Stimulated activated CD8-positive, alpha-beta memory T cell treated with anti-CD3 and anti-CD28 coated beads, Interleukin-7, amount 100 ng/mL, for 4 hours (primary cell): Measurements from ENCODE around the gene PDE4D.

Experiments
- DNase-seq, 2 donors: peaks; one replicate each; pipeline ENCODE4 v3.0.0-alpha.2; 2020; ENCODE audit warnings: low read depth in 2 of 2

PDE4D gene

GRCh38 chr5:59741599-59741998, 151.9 kb downstream of the PDE4D start:
- no peak for DNase-seq

- DNase-seq, result no peak
Observed at GRCh38 chr5:59738024-59738423, 155.5 kb downstream of the PDE4D start.

DNA sequence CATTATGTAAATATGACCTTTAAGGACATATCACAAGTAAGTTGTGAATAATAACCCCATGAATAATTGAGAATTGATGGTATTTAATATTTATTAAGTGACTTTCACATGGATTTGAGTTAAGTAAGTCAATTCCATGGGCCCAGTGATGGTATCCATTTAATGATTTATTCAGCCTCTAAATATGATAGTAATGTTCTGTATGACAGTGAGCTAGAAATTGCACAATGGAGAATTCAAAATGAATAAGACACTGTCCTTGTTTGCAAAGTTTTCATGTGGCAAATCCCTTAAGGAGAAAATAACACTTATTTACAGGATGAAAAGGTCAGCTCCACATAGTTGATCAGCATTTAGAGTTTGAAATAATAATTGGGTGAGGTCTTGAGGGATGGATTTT, 160.7 kb downstream of the PDE4D start:
- DNase-seq, result no peak

- no peak for DNase-seq
Observed at GRCh38 chr5:59732301-59732700, 161.2 kb downstream of the PDE4D start.

GRCh38 chr5:59731809-59732208, 161.7 kb downstream of the PDE4D start:
- DNase-seq, result no peak

GRCh38 chr5:59729820-59730219, 163.7 kb downstream of the PDE4D start:
- DNase-seq, result no peak

- DNase-seq, result no peak
Observed at GRCh38 chr5:59729357-59729756, 164.2 kb downstream of the PDE4D start.

DNA sequence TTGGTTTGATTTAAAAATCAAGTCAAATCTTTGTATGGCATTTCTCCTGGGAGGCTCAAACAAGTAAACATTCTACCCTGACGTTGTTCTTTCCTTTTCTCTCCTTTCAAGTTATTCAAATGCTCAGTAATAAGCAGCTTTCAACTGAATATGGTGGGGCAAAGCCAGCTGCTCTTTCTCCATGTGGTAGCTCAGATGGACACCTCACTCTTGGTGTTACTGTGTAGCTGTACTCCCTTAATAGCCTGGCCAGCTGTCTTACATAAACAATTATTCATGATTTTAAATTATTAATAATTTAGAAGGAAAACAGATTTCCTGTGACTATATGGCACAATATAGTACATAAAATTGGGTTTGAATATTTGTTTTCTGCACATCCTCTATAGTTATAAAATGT, 165.2 kb downstream of the PDE4D start:
- DNase-seq, result no peak

DNA sequence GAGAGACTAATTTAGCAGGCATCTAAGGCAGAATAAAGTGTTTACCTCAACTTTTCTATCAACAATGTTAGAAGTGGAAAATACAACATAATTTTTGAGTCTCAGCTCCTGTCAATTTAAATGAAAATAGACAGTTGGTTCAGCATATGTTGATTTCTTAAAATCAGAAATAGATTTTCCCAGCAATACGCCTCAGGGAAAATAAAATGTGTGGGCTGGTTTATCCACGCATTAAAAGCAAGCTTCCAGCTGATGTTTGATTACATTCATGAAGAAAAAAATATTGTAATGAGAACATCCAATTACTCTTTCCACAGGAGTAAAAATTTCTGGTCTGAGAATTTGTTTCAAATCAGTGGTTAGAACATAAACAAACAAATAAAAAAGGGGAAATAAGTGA, 166.3 kb downstream of the PDE4D start:
- DNase-seq, result no peak

DNA sequence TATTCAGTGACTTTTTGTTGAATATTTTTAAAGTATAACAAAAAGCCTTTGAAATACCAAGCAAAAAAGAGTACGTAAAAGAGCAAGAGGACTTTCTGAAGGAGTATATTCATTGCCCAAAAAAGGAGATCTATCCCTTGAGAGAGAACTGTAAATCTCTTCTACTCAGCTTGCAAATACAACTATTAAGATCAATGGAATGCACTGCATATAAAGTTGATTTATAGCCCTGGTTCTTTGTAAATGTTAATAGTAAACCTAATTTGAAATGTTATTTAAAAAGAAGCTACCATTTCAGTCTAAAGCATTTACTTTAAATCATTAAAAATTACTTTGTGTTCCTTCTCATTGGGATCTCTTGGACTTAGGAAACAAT, 168.1 kb downstream of the PDE4D start:
- DNase-seq, result no peak

- no peak for DNase-seq
Observed at GRCh38 chr5:59724482-59725391, 168.8 kb downstream of the PDE4D start.

- no peak for DNase-seq
Observed at GRCh38 chr5:59722874-59723273, 170.7 kb downstream of the PDE4D start.

DNA sequence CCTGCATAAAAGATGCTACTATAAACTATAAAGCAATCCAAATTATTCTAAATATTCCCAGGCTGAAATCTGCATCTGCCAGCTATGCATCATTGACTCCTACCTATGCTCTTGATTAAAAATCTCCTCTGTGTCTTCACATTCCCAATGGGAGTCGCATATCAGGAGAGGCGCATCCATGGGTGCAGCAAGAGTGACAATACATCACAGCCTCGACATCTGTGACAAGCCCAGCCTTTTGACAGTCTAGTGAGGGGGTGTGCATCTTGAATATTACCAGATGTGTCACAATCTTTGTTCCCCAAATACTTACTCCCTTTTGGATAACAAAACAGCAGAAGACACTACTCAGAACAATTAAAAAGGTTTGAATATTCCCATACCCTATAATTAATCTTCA, 171.8 kb downstream of the PDE4D start:
- DNase-seq, result no peak

DNA sequence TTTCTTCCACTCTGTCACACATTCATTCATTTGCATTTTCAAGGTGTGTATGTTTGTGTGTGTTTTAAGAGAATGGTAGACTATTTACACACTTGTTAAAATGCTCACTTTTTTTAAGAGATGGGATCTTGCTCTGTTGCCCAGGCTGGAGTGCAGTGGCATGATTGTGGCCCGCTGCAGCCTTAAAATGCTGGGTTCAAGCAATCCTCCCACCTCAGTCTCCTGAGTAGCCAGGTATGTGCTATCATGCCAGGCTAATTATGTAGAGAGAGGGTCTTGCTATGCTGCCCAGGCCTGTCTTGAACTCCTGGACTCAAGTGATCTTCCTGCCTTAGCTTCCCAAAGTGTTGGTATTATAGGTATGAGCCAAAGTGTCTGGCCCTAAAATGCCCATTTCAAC, 173.5 kb downstream of the PDE4D start:
- no peak for DNase-seq

- no peak for DNase-seq
Observed at GRCh38 chr5:59716966-59717500, 176.5 kb downstream of the PDE4D start.

DNA sequence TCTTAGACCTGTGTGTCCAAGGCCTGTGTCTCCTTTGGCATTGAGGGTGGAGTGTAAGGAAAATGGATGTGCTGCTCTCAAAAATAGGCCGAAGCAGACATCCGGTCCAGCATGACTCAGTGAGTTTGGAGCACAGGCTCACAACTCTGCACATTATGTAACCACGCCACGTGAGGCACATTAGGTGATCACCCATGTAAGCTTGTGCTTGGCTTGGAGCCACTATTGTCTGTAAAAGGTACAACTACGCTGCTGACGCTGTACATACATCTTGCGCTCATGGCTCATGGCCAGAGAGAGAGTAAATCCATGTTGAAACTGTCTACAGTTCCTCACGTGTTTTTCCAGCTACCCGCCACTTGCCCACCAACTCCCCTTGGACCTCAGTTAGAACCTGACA, 177.5 kb downstream of the PDE4D start:
- no peak for DNase-seq

DNA sequence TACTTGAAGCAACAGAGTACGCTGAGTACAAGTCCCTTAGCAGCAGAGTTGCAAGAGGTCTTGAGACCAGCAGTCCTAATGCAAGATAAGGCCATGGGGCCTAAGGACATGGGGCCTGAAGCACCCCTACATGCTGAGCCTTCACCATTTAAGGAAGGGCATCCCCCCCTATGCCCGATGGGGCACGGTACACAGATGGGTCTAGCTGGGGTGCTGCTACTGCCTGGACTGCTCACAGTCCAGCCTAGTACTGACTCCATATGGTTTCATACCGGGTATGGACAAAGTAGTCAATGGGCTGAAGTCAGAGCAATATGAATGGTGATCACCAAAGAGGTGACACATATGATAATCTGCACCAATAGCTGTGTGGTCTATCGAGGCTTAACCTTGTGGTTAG, 178.3 kb downstream of the PDE4D start:
- DNase-seq, result no peak

GRCh38 chr5:59713498-59713844, 180.1 kb downstream of the PDE4D start:
- no peak for DNase-seq

GRCh38 chr5:59712836-59713497, 180.6 kb downstream of the PDE4D start:
- no peak for DNase-seq

- DNase-seq, result no peak
Observed at GRCh38 chr5:59711310-59711709, 182.2 kb downstream of the PDE4D start.

DNA sequence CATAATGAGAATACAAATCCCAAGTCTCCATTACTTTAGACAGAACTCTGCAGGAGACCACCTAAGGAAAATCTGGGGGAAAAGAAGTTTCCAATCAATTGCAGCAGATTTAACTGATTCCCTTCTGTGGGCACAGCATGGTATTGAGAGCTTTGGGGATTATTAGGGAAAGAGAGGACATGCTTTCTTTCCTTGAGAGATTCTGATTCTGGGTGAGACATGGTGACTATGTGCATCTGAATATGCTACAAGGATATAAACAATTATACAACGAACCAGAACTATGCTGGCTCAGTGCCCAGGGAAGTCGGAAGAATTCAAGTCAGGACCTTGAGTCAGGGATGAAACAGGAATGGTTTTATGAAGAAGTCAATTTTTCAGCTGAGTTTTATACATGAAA, 183.7 kb downstream of the PDE4D start:
- no peak for DNase-seq

DNA sequence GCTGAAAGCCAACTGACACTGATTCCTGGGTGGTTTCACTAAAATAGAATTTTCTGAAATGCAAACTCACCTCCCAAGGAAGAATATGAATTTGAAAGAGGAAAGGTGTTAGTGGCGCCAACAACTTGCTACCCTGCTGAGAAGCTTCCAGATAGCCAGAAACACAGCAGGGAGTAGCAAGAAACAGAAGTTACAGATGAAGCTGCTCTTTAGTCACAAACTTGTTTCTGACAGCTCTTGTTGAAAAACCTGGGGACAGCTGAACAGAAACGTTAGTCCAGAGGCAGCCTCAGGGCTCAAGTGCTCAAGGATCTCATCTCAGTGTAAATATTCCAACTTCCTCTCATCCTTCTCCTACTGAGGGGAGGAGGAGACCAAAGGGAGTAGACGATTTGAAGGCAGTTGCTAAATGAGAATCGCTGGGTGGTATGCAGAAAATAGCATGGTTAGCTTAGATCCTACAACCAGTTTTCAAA, 184.1 kb downstream of the PDE4D start:
- no peak for DNase-seq

GRCh38 chr5:59704936-59705335, 188.6 kb downstream of the PDE4D start:
- DNase-seq, result no peak
